Activated naive CD8-positive, alpha-beta T cell treated with anti-CD3 and anti-CD28 coated beads, Interleukin-2, amount 50 U/mL, for 24 hours (primary cell): ENCODE measurements around the gene KIAA1328.
"Not testable (repeated sequence)": the region's sequence is repeated elsewhere in the genome, so short reads cannot be mapped to it uniquely, and the experiment has no call there.

ENCODE experiments used
- ATAC-seq: fragments of 150-1000 bp; cut with Tn5 transposase; one replicate; pipeline ENCODE4 v1.10.0; 2021
- DNase-seq: peaks from one replicate; pipeline ENCODE4 v3.0.0; 2021
- H3K27ac Mint-ChIP-seq: one replicate; pipeline ENCODE4 v1.8.0; 2021; ENCODE audit warnings: mild to moderate bottlenecking, mixed read lengths
- H3K27me3 Mint-ChIP-seq: one replicate; pipeline ENCODE4 v1.8.0; 2021; ENCODE audit warnings: mixed read lengths
- H3K36me3 Mint-ChIP-seq: one replicate; pipeline ENCODE4 v1.8.0; 2021; ENCODE audit warnings: low read depth, mixed read lengths
- H3K4me1 Mint-ChIP-seq: one replicate; pipeline ENCODE4 v1.8.0; 2021; ENCODE audit warnings: mixed read lengths
- H3K4me3 Mint-ChIP-seq: one replicate; pipeline ENCODE4 v1.8.0; 2021; ENCODE audit warnings: mild to moderate bottlenecking, moderate library complexity, mixed read lengths
- H3K9me3 Mint-ChIP-seq: one replicate; pipeline ENCODE4 v1.8.0; 2021; ENCODE audit warnings: mixed read lengths

Gene KIAA1328

GRCh38 chr18:36887114-36887513 is 58.2 kb downstream of the KIAA1328 start:
- DNase-seq (no peak), ATAC-seq (no peak)
- H3K27ac Mint-ChIP-seq, result no peak overlapping the region
- no peaks in the 10 kb centered on the region for H3K9me3 Mint-ChIP-seq
- H3K4me3 Mint-ChIP-seq, result no peak overlapping the region
- H3K27me3 Mint-ChIP-seq, result no peaks in the 10 kb centered on the region
- H3K36me3 Mint-ChIP-seq, result peaks cover 18% of the 10 kb centered on the region
- peaks cover 2% of the 10 kb centered on the region for H3K4me1 Mint-ChIP-seq

GRCh38 chr18:36887864-36888263 is 58.9 kb downstream of the KIAA1328 start:
- H3K4me1 Mint-ChIP-seq, result peaks cover 2% of the 10 kb centered on the region
- no peaks in the 10 kb centered on the region for H3K9me3 Mint-ChIP-seq
- no peak overlapping the region for H3K4me3 Mint-ChIP-seq
- no peak for DNase-seq
- no peak overlapping the region for H3K27ac Mint-ChIP-seq
- H3K36me3 Mint-ChIP-seq, result peaks cover 18% of the 10 kb centered on the region
- no peaks in the 10 kb centered on the region for H3K27me3 Mint-ChIP-seq
- ATAC-seq, result no peak

GRCh38 chr18:36888778-36889177 is 59.9 kb downstream of the KIAA1328 start:
- ATAC-seq (no peak), DNase-seq (no peak)
- H3K4me3 Mint-ChIP-seq, result no peak overlapping the region
- H3K27ac Mint-ChIP-seq, result no peak overlapping the region
- no peaks in the 10 kb centered on the region for H3K9me3 Mint-ChIP-seq
- peaks cover 17% of the 10 kb centered on the region for H3K36me3 Mint-ChIP-seq
- H3K4me1 Mint-ChIP-seq, result peaks cover 2% of the 10 kb centered on the region
- no peaks in the 10 kb centered on the region for H3K27me3 Mint-ChIP-seq

GRCh38 chr18:36889321-36889720 is 60.4 kb downstream of the KIAA1328 start:
- ATAC-seq, result no peak
- Mint-ChIP-seq H3K4me1 (peaks cover 2% of the 10 kb centered on the region), H3K27ac (no peak overlapping the region), H3K36me3 (peaks cover 17% of the 10 kb centered on the region), H3K4me3 (no peak overlapping the region), H3K27me3 (no peaks in the 10 kb centered on the region), H3K9me3 (no peaks in the 10 kb centered on the region)
- DNase-seq, result no peak

- Mint-ChIP-seq H3K36me3 (peaks cover 17% of the 10 kb centered on the region), H3K4me3 (no peak overlapping the region)
- DNase-seq, result no peak
Measured at GRCh38 chr18:36889742-36890141, 60.8 kb downstream of the KIAA1328 start.

GRCh38 chr18:36890598-36890997 is 61.7 kb downstream of the KIAA1328 start:
- DNase-seq, result no peak
- Mint-ChIP-seq H3K9me3 (no peaks in the 10 kb centered on the region), H3K4me3 (no peak overlapping the region), H3K27me3 (no peaks in the 10 kb centered on the region), H3K4me1 (peaks cover 2% of the 10 kb centered on the region), H3K27ac (no peak overlapping the region), H3K36me3 (peaks cover 14% of the 10 kb centered on the region)
- no peak for ATAC-seq

More at GRCh38 chr18:36889742-36890141, 60.8 kb downstream of the KIAA1328 start:
- no peaks in the 10 kb centered on the region for H3K9me3 Mint-ChIP-seq
- no peaks in the 10 kb centered on the region for H3K27me3 Mint-ChIP-seq
- ATAC-seq, result no peak
- H3K4me1 Mint-ChIP-seq, result peaks cover 2% of the 10 kb centered on the region
- no peak overlapping the region for H3K27ac Mint-ChIP-seq

DNA sequence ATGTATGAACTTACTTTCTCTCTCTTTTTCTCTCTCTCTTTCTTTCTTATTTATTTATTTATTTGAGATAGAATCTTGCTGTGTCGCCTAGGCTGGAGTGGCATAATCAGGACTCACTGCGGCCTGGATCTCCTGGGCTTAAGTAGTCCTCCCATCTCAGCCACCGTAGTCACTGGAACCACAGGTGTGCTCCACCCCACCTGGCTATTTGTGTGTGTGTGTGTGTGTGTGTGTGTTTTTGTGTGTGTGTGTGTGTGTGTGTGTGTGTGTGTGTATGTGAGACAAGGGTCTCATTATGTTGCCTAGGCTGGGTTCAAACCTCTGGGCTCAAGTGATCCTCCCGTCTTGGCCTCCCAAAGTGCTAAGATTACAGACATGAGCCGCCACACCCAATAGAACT is 64.3 kb downstream of the KIAA1328 start:
- H3K36me3 Mint-ChIP-seq, result peaks cover 10% of the 10 kb centered on the region
- no peak for ATAC-seq
- no peak for DNase-seq
- no peak overlapping the region for H3K27ac Mint-ChIP-seq
- no peaks in the 10 kb centered on the region for H3K27me3 Mint-ChIP-seq
- H3K9me3 Mint-ChIP-seq, result no peaks in the 10 kb centered on the region
- no peak overlapping the region for H3K4me3 Mint-ChIP-seq
- peaks cover 2% of the 10 kb centered on the region for H3K4me1 Mint-ChIP-seq

GRCh38 chr18:36895606-36896005 is 66.7 kb downstream of the KIAA1328 start:
- peaks cover 24% of the 10 kb centered on the region for H3K36me3 Mint-ChIP-seq
- H3K4me3 Mint-ChIP-seq, result no peak overlapping the region
- H3K4me1 Mint-ChIP-seq, result no peaks in the 10 kb centered on the region
- ATAC-seq (no peak), DNase-seq (no peak)
- peaks cover 9% of the 10 kb centered on the region for H3K9me3 Mint-ChIP-seq
- H3K27ac Mint-ChIP-seq, result no peak overlapping the region
- no peaks in the 10 kb centered on the region for H3K27me3 Mint-ChIP-seq

DNA sequence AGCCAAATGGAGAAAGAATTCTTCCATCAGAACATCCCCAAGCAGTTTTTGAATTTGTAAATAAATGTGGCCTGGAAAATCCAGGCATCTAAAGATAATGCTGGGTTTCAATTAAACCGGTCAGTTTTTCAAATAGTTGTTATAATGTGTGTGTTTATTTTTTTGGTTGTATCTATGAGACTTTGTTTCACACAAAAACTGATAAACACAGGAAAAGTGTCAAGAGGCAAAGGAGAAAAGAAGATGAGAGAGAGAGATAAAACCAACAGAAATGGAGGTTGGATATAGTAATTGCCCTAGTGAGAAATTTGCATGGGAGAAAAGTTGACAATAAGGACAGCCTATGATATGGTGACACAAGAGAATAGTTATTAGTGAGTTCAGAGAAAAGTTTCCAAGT is 68.3 kb downstream of the KIAA1328 start:
- peaks cover 22% of the 10 kb centered on the region for H3K36me3 Mint-ChIP-seq
- H3K27me3 Mint-ChIP-seq, result no peaks in the 10 kb centered on the region
- DNase-seq, result no peak
- peaks cover 9% of the 10 kb centered on the region for H3K9me3 Mint-ChIP-seq
- no peaks in the 10 kb centered on the region for H3K4me1 Mint-ChIP-seq
- no peak overlapping the region for H3K4me3 Mint-ChIP-seq
- ATAC-seq, result no peak
- no peak overlapping the region for H3K27ac Mint-ChIP-seq

- Mint-ChIP-seq H3K36me3 (peaks cover 22% of the 10 kb centered on the region), H3K9me3 (peaks cover 9% of the 10 kb centered on the region), H3K4me1 (no peaks in the 10 kb centered on the region), H3K27ac (no peak overlapping the region), H3K27me3 (no peaks in the 10 kb centered on the region), H3K4me3 (no peak overlapping the region)
- no peak for ATAC-seq
- DNase-seq, result no peak
Measured at GRCh38 chr18:36899289-36899688, 70.4 kb downstream of the KIAA1328 start.

- Mint-ChIP-seq H3K36me3 (peaks cover 24% of the 10 kb centered on the region), H3K27ac (no peak overlapping the region), H3K27me3 (no peaks in the 10 kb centered on the region), H3K4me1 (no peaks in the 10 kb centered on the region), H3K4me3 (no peak overlapping the region), H3K9me3 (peaks cover 9% of the 10 kb centered on the region)
- DNase-seq (no peak), ATAC-seq (no peak)
Measured at GRCh38 chr18:36900466-36900865, 71.5 kb downstream of the KIAA1328 start.

- no peak for DNase-seq
- H3K4me3 Mint-ChIP-seq, result no peak overlapping the region
- no peak overlapping the region for H3K27ac Mint-ChIP-seq
- no peak for ATAC-seq
- H3K4me1 Mint-ChIP-seq, result no peaks in the 10 kb centered on the region
- H3K27me3 Mint-ChIP-seq, result no peaks in the 10 kb centered on the region
- peaks cover 9% of the 10 kb centered on the region for H3K9me3 Mint-ChIP-seq
- H3K36me3 Mint-ChIP-seq, result peaks cover 27% of the 10 kb centered on the region
Measured at GRCh38 chr18:36901277-36901701, 72.4 kb downstream of the KIAA1328 start.

DNA sequence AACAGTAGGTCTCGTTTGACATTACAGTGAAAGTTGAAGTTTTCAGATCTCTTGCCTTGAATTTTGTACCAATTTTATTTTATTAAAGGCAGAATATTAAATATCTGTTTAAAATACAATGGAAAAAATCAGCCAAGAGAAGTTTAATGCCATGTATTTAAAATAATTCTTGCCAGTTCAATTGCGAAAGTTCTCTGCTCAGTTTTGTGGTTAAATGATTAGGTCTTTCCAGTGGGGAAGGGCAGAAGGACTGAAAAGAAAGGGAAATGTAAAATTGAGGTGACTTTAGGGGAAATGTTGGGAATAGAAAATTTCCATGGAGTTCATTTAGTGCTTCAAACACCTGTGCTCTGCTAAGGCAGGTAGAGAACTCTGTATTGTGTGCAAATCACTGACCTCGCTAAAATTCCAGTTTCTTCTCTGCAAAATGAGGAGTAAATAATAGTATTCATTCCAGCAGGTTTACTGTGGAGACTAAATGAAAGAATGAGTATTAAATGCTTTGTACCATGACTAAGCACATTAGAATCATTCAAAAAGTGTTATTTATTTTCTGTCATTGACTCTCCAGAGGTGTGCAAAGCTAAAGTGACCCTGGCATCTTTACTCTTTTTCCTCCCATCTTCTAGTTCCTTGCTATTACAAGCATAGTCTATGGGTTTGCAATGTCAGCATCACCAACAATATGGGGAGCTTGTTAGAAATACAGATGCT is 74.4 kb downstream of the KIAA1328 start:
- no peak for DNase-seq
- H3K4me1 Mint-ChIP-seq, result no peaks in the 10 kb centered on the region
- no peak overlapping the region for H3K27ac Mint-ChIP-seq
- no peak overlapping the region for H3K4me3 Mint-ChIP-seq
- H3K27me3 Mint-ChIP-seq, result no peaks in the 10 kb centered on the region
- peaks cover 25% of the 10 kb centered on the region for H3K36me3 Mint-ChIP-seq
- peaks cover 9% of the 10 kb centered on the region for H3K9me3 Mint-ChIP-seq
- ATAC-seq, result no peak

DNA sequence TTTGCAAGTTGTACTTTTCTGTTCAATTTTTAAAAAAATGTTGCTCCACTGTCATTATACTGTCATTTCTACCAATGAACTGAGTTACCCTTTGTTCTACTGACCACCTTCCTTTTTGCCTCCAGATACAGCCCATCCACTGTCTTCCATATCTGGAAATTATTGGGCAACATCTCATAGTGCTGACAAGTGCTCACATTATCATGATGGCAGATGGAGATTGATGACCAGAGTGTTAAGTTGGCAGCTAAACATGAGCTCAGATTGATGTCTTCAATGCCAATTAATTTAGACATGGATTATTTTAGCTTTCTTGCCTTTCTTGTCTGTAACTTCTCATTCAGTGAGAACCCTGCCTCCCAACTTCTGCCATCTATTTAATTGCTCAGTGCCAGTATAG is 76.6 kb downstream of the KIAA1328 start:
- Mint-ChIP-seq H3K4me3 (no peak overlapping the region), H3K36me3 (peaks cover 12% of the 10 kb centered on the region), H3K9me3 (no peaks in the 10 kb centered on the region), H3K4me1 (no peaks in the 10 kb centered on the region), H3K27me3 (no peaks in the 10 kb centered on the region), H3K27ac (no peak overlapping the region)
- ATAC-seq (no peak), DNase-seq (no peak)

- H3K4me3 Mint-ChIP-seq, H3K27me3 Mint-ChIP-seq, H3K9me3 Mint-ChIP-seq, ATAC-seq, DNase-seq, H3K27ac Mint-ChIP-seq: not testable (repeated sequence)
- Mint-ChIP-seq H3K4me1 (peaks cover 18% of the 10 kb centered on the region), H3K36me3 (peaks cover 17% of the 10 kb centered on the region)
Measured at GRCh38 chr18:36909282-36909681, 80.4 kb downstream of the KIAA1328 start.

DNA sequence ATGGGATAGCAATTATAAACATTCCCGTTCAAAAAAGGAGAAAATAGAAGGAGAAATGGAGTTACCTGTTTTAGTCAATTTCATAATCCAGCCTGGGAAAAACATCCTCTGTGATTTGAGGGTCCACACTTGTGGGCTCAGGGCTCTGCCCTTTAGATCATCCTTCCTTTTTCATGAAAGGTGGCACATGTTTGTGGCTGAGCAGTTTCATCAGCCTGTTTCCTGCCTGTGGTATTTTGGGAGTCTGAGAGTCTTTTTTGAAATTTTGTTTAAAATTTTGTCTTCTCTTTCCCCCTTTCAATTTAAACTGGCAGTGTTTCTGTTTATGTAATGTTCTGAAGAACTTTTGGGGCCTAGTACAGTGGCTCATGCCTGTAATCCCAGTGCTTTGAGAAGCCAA is 84.0 kb downstream of the KIAA1328 start:
- peaks cover 7% of the 10 kb centered on the region for H3K36me3 Mint-ChIP-seq
- no peak overlapping the region for H3K4me3 Mint-ChIP-seq
- DNase-seq, result no peak
- H3K4me1 Mint-ChIP-seq, result peaks cover 18% of the 10 kb centered on the region
- ATAC-seq, result no peak
- no peaks in the 10 kb centered on the region for H3K27me3 Mint-ChIP-seq
- peak overlapping the region; percentile 59 for H3K27ac Mint-ChIP-seq
- no peaks in the 10 kb centered on the region for H3K9me3 Mint-ChIP-seq
